GM23338 (cell line): ENCODE results near the gene TANGO2. TPM values are rescaled to one million over a fixed set of nuclear protein-coding genes. Genes with fewer than 3 reads are reported as not detected.

Experiments used
- ATAC-seq: fragments of 200-7000 bp; cut with Tn5 transposase; 3 replicates; pipeline ENCODE4 v1.9.1; 2020
- DNase-seq: peaks from one replicate; pipeline ENCODE4 v3.0.0-alpha.2; 2015; ENCODE audit warnings: low spot score
- H2AFZ ChIP-seq: fragments of 200-600 bp; sonication (generic); 2 replicates; pipeline ENCODE4 v1.8.0; 2016; ENCODE audit warnings: antibody characterized with exemption, mild to moderate bottlenecking, moderate library complexity
- H3F3A ChIP-seq: fragments of 200-600 bp; sonication (generic); replicated peaks from 2 replicates; pipeline ENCODE4 v1.8.0; 2017; ENCODE audit warnings: antibody characterized with exemption, mixed run types, low read depth
- H3K27ac ChIP-seq: fragments of 200-600 bp; sonication (generic); 2 replicates; pipeline ENCODE4 v1.6.1; 2016; ENCODE audit warnings: low read depth
- H3K27me3 ChIP-seq: fragments of 200-600 bp; sonication (generic); 2 replicates; pipeline ENCODE4 v1.8.0; 2016; ENCODE audit warnings: mild to moderate bottlenecking, mixed run types, moderate library complexity; ENCODE audit not compliant: insufficient read depth
- H3K36me3 ChIP-seq: fragments of 200-600 bp; sonication (generic); 2 replicates; pipeline ENCODE4 v1.8.0; 2016; ENCODE audit warnings: mild to moderate bottlenecking; ENCODE audit not compliant: insufficient read depth
- H3K4me1 ChIP-seq: fragments of 200-600 bp; sonication (generic); 2 replicates; pipeline ENCODE4 v1.8.0; 2016; ENCODE audit warnings: mild to moderate bottlenecking, moderate library complexity; ENCODE audit not compliant: insufficient read depth
- H3K4me2 ChIP-seq: fragments of 200-600 bp; sonication (generic); 2 replicates; pipeline ENCODE4 v1.7.1; 2017; ENCODE audit warnings: mixed run types
- H3K4me3 ChIP-seq: fragments of 200-600 bp; sonication (generic); 2 replicates; pipeline ENCODE4 v1.6.1; 2016; ENCODE audit warnings: mixed run types
- H3K79me2 ChIP-seq: fragments of 200-600 bp; sonication (generic); replicated peaks from 2 replicates; pipeline ENCODE4 v1.8.0; 2017; ENCODE audit warnings: mild to moderate bottlenecking; ENCODE audit not compliant: insufficient read depth
- H3K9me2 ChIP-seq: fragments of 200-600 bp; sonication (generic); 2 replicates; pipeline ENCODE4 v1.8.0; 2017; ENCODE audit not compliant: insufficient read depth
- H4K20me1 ChIP-seq: fragments of 200-600 bp; sonication (generic); replicated peaks from 2 replicates; pipeline ENCODE4 v1.8.0; 2017; ENCODE audit warnings: mild to moderate bottlenecking; ENCODE audit not compliant: insufficient read depth
- H3K27ac Mint-ChIP-seq: 2 replicates; pipeline ENCODE4 v1.8.0; 2020; ENCODE audit warnings: inconsistent platforms, mild to moderate bottlenecking, moderate library complexity, mixed read lengths
- H3K27me3 Mint-ChIP-seq: 3 replicates; pipeline ENCODE4 v1.8.0; 2022; ENCODE audit warnings: low read depth, mild to moderate bottlenecking, moderate library complexity, mixed read lengths, inconsistent platforms; ENCODE audit not compliant: insufficient read depth, poor library complexity
- H3K36me3 Mint-ChIP-seq: 3 replicates; pipeline ENCODE4 v1.8.0; 2021; ENCODE audit warnings: low read depth, mild to moderate bottlenecking, inconsistent platforms, moderate library complexity, mixed read lengths
- H3K4me1 Mint-ChIP-seq: 3 replicates; pipeline ENCODE4 v1.8.0; 2020; ENCODE audit warnings: mild to moderate bottlenecking, inconsistent platforms, mixed read lengths
- H3K4me3 Mint-ChIP-seq: 3 replicates; pipeline ENCODE4 v1.8.0; 2021; ENCODE audit warnings: moderate library complexity, mild to moderate bottlenecking, inconsistent platforms, mixed read lengths
- H3K9me3 Mint-ChIP-seq: 3 replicates; pipeline ENCODE4 v1.8.0; 2020; ENCODE audit warnings: moderate library complexity, mild to moderate bottlenecking, inconsistent platforms, mixed read lengths
- CREB1 ChIP-seq: fragments of 250-450 bp; sonication (Bioruptor Pico); IDR thresholded peaks from 2 replicates; pipeline ENCODE4 v1.5.0; 2020; ENCODE audit warnings: low read depth, mild to moderate bottlenecking, moderate library complexity
- EZH2 ChIP-seq: fragments of 200-600 bp; sonication (generic); IDR thresholded peaks from one replicate; pipeline ENCODE4 v1.8.0; 2017; ENCODE audit warnings: antibody characterized with exemption, mild to moderate bottlenecking, low read depth; ENCODE audit not compliant: unreplicated experiment
- EZH2phosphoT487 ChIP-seq: fragments of 200-600 bp; sonication (generic); IDR thresholded peaks from one replicate; pipeline ENCODE4 v1.8.1; 2018; ENCODE audit warnings: antibody characterized with exemption; ENCODE audit not compliant: unreplicated experiment
- JUNB ChIP-seq: IDR thresholded peaks from one replicate; pipeline ENCODE4 v1.6.1; 2016; ENCODE audit warnings: antibody characterized with exemption; ENCODE audit not compliant: unreplicated experiment
- NANOG ChIP-seq: IDR thresholded peaks from 2 replicates; pipeline ENCODE4 v1.6.1; 2016; ENCODE audit warnings: antibody characterized with exemption, borderline replicate concordance
- POLR2AphosphoS5 ChIP-seq: IDR thresholded peaks from 2 replicates; pipeline ENCODE4 v1.6.1; 2016; ENCODE audit warnings: antibody characterized with exemption, low read depth
- REST ChIP-seq: IDR thresholded peaks from one replicate; pipeline ENCODE4 v1.6.1; 2018; ENCODE audit warnings: antibody characterized with exemption; ENCODE audit not compliant: unreplicated experiment
- STAT1 ChIP-seq: IDR thresholded peaks from one replicate; pipeline ENCODE4 v1.6.1; 2016; ENCODE audit warnings: antibody characterized with exemption; ENCODE audit not compliant: unreplicated experiment
- ZNF114 ChIP-seq: fragments of 250-450 bp; sonication (Bioruptor Pico); IDR thresholded peaks from 2 replicates; pipeline ENCODE4 v1.5.0; 2020; ENCODE audit warnings: mild to moderate bottlenecking, moderate library complexity
- ZNF331 ChIP-seq: fragments of 250-450 bp; sonication (Bioruptor Pico); IDR thresholded peaks from 2 replicates; pipeline ENCODE4 v1.5.0; 2020; ENCODE audit warnings: low read depth, mild to moderate bottlenecking, moderate library complexity
- ZNF462 ChIP-seq: fragments of 250-450 bp; sonication (Bioruptor Pico); IDR thresholded peaks from 2 replicates; pipeline ENCODE4 v1.5.0; 2020; ENCODE audit warnings: mild to moderate bottlenecking, moderate library complexity
- polyA plus RNA-seq: library from polyadenylated mRNA; unstranded; fragments of >200 nt; fragmentation: Nextera tagmentation; extraction: Ambion mirVana; gene quantifications from 2 replicates; pipeline ENCODE4 v1.2.1, GENCODE V29; 2016
- total RNA-seq: library from RNA; depleted of rRNA; stranded (reverse); fragments of >200 nt; shearing (Covaris generic); gene quantifications from 2 replicates; pipeline ENCODE4 v1.2.3, GENCODE V29; 2014

TANGO2 gene
- total and polyA plus RNA-seq, 2 experiments from 2014 or later, result 6.9 to 15.0 TPM

- TF ChIP-seq ZNF462 (CRISPR knock-in tag) (no peak), ZNF331 (CRISPR knock-in tag) (no peak)
These were observed 18.3 kb upstream of the TANGO2 start (continued) for GRCh38 chr22:20002636-20003035.

- H3K9me3 Mint-ChIP-seq, result peaks cover 20% of the 10 kb centered on the region
- H3K79me2 ChIP-seq, result no peaks in the 10 kb centered on the region
- H3K4me3 ChIP-seq, result no peak overlapping the region
- H3K27ac ChIP-seq, result no peak overlapping the region
- H3K27me3 Mint-ChIP-seq, result peaks cover 9% of the 10 kb centered on the region
- H3F3A ChIP-seq, result no peaks in the 10 kb centered on the region; the same call in 1 of the 2 replicates
- H3K4me3 Mint-ChIP-seq, result no peak overlapping the region
- H3K4me1 Mint-ChIP-seq, result peaks cover 38% of the 10 kb centered on the region
- peaks cover 21% of the 10 kb centered on the region for H3K36me3 Mint-ChIP-seq
- H3K4me2 ChIP-seq, result no peak overlapping the region
- no peak overlapping the region for H2AFZ ChIP-seq
- H3K27me3 ChIP-seq, result no peaks in the 10 kb centered on the region
- no peak overlapping the region for H3K27ac Mint-ChIP-seq
- ATAC-seq (no peak), DNase-seq (no peak)
- peaks cover 14% of the 10 kb centered on the region for H3K4me1 ChIP-seq
- no peaks in the 10 kb centered on the region; the same call in 1 of the 2 replicates for H4K20me1 ChIP-seq
- H3K36me3 ChIP-seq, result peaks cover 8% of the 10 kb centered on the region
- no peaks in the 10 kb centered on the region for H3K9me2 ChIP-seq
- TF ChIP-seq STAT1, result no peak
- no peak for TF ChIP-seq CREB1 (CRISPR knock-in tag)
- TF ChIP-seq JUNB, result no peak
- no peak for TF ChIP-seq REST
- no peak for TF ChIP-seq ZNF114
- no peak for TF ChIP-seq EZH2phosphoT487
- no peak for TF ChIP-seq EZH2
- TF ChIP-seq ZNF331 (CRISPR knock-in tag), result no peak
- TF ChIP-seq NANOG, result no peak
- no peak for TF ChIP-seq POLR2AphosphoS5
These were observed 17.6 kb upstream of the TANGO2 start for GRCh38 chr22:20003304-20003703.
